Naive thymus-derived CD8-positive, alpha-beta T cell (primary cell): ENCODE results near the gene CEMIP2. TPM values are rescaled to one million over a fixed set of nuclear protein-coding genes. Genes with fewer than 3 reads are reported as not detected.
"Not testable (repeated sequence)": the region's sequence is repeated elsewhere in the genome, so short reads cannot be mapped to it uniquely, and the experiment has no call there.

Source experiments
- ATAC-seq, 2 donors: fragments of 150-1000 bp; cut with Tn5 transposase in 1 of 2; sonication (Bioruptor Pico), chemical (Tn5 transposase) in 1 of 2; 1 replicate in 1 of 2; 2 replicates in 1 of 2; pipeline ENCODE4 v1.10.0; 2021; ENCODE audit warnings: mild to moderate bottlenecking in 2 of 2, moderate library complexity in 2 of 2
- POLR2A ChIA-PET: fragments of 350-600 bp; sonication (Branson Sonifier 250); formaldehyde crosslinking; loops from one replicate; lab custom pipeline; 2021; ENCODE audit warnings: antibody characterized with exemption; lab: Charles Lee
- DNase-seq, 10 donors: peaks; one replicate each; pipeline versions ENCODE4 v3.0.0 to v3.0.0-alpha.2; 2020 to 2022
- H3K27ac Mint-ChIP-seq, 10 donors: one replicate each; pipeline ENCODE4 v1.8.0; 2020 to 2022; ENCODE audit warnings: mild to moderate bottlenecking in 10 of 10, mixed read lengths in 10 of 10, moderate library complexity in 4 of 10, inconsistent platforms in 1 of 10
- H3K27me3 Mint-ChIP-seq, 5 donors: one replicate each; pipeline ENCODE4 v1.8.0; 2021 to 2022; ENCODE audit warnings: mixed read lengths in 5 of 5
- H3K36me3 Mint-ChIP-seq, 3 donors: one replicate each; pipeline ENCODE4 v1.8.0; 2020 to 2022; ENCODE audit warnings: mixed read lengths in 3 of 3, mild to moderate bottlenecking in 2 of 3, inconsistent platforms in 1 of 3
- H3K4me1 Mint-ChIP-seq, 4 donors: one replicate each; pipeline ENCODE4 v1.8.0; 2021 to 2022; ENCODE audit warnings: mixed read lengths in 4 of 4
- H3K4me3 Mint-ChIP-seq, 10 donors: one replicate each; pipeline ENCODE4 v1.8.0; 2020 to 2022; ENCODE audit warnings: mild to moderate bottlenecking in 10 of 10, mixed read lengths in 10 of 10, moderate library complexity in 6 of 10, inconsistent platforms in 1 of 10
- H3K9me3 Mint-ChIP-seq, 9 donors: one replicate each; pipeline ENCODE4 v1.8.0; 2020 to 2022; ENCODE audit warnings: mixed read lengths in 9 of 9, mild to moderate bottlenecking in 3 of 9, inconsistent platforms in 1 of 9, moderate library complexity in 1 of 9
- polyA plus RNA-seq, 3 donors: library from polyadenylated mRNA; unstranded; fragments of 300-500 nt; fragmentation: Illumina TruSeq; gene quantifications; one replicate each; pipeline ENCODE4 v1.2.3, GENCODE V29; 2021
- total RNA-seq, 8 experiments: library from RNA in 2 of 8; stranded (reverse) in 2 of 8; gene quantifications; one replicate each; pipeline ENCODE4 v1.2.3 and lab custom pipeline; 2021 to 2026

CEMIP2 gene
- total and polyA plus RNA-seq, 5 experiments from 2014 or later, result 5.9 to 71.9 (median 12.9) TPM

GRCh38 chr9:71694332-71694731, 74.0 kb downstream of the CEMIP2 start:
- Mint-ChIP-seq H3K36me3 (peaks cover 19 to 87% (median 38%) of the 10 kb centered on the region in 3 donors), H3K4me3 (no peak overlapping the region), H3K9me3 (no peaks in the 10 kb centered on the region), H3K4me1 (peaks cover 4 to 15% (median 11%) of the 10 kb centered on the region in 4 donors), H3K27me3 (no peaks in the 10 kb centered on the region), H3K27ac (no peak overlapping the region)
- POLR2A ChIA-PET, result no interaction called here
- ATAC-seq (no peak), DNase-seq (no peak)

DNA sequence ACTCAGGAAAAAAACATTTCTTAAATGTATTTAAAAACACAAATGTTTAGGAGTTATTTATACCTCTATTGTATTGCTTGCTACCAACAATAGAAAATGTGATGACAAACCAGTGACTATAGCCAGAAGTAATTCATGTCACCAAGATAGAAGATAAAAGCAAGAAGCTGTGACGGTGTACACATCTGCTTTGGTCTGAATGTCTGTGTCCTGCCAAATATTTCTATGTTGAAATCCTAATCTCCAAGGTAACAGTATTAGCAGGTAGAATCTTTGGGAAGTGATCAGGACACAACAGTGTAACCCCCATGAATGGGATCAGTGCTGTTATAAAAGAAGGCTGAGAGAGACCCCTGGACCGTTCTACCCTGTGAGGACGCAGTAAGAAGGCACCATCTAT, 74.7 kb downstream of the CEMIP2 start:
- Mint-ChIP-seq H3K4me3 (no peak overlapping the region), H3K9me3 (no peaks in the 10 kb centered on the region), H3K4me1 (peaks cover 8 to 21% (median 18%) of the 10 kb centered on the region in 4 donors), H3K27me3 (no peaks in the 10 kb centered on the region), H3K36me3 (peaks cover 17 to 87% (median 40%) of the 10 kb centered on the region in 3 donors), H3K27ac (no peak overlapping the region)
- DNase-seq (no peak), ATAC-seq (no peak)
- POLR2A ChIA-PET, result no interaction called here

GRCh38 chr9:71692337-71692736, 76.0 kb downstream of the CEMIP2 start:
- Mint-ChIP-seq H3K4me1 (peaks cover 8 to 29% (median 25%) of the 10 kb centered on the region in 4 donors), H3K27ac (peak overlapping the region in 3 of 10 donors; percentile 53 to 71 (median 56)), H3K36me3 (peaks cover 15 to 82% (median 36%) of the 10 kb centered on the region in 3 donors), H3K27me3 (no peaks in the 10 kb centered on the region), H3K9me3 (no peaks in the 10 kb centered on the region), H3K4me3 (no peak overlapping the region)
- POLR2A ChIA-PET, result interaction anchor here (0.7 kb wide), 4 partner anchors 25 to 338 kb away, joined by 3 to 13 read pairs (median 5); no protein-coding TSS in a partner anchor
- ATAC-seq (no peak), DNase-seq (no peak)

DNA sequence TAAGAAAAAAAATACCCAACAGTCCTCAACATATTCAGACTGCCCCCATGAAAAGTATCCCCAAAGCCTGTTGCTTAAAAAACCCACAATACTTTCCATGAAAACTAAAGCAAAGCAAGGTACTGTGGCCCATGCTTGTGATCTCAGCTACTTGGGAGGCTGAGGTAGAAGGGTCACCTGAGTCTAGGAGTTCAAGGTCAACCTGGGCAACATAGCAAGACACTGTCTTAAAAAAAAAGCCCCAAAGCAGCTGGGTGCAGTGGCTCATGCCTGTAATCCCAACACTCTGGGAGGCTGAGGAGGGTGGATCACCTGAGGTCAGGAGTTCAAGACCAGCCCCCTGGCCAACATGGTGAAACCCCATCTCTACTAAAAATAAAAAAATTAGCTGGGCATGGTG, 76.7 kb downstream of the CEMIP2 start:
- peaks cover 15 to 78% (median 38%) of the 10 kb centered on the region in 3 donors for H3K36me3 Mint-ChIP-seq
- not testable (repeated sequence) for H3K27me3 Mint-ChIP-seq, ATAC-seq, H3K4me3 Mint-ChIP-seq, H3K27ac Mint-ChIP-seq, H3K9me3 Mint-ChIP-seq, DNase-seq
- POLR2A ChIA-PET, result interaction anchor here (0.7 kb wide), 2 partner anchors 26 to 274 kb away, joined by 3 to 6 read pairs; no protein-coding TSS in a partner anchor
- peaks cover 8 to 33% (median 26%) of the 10 kb centered on the region in 4 donors for H3K4me1 Mint-ChIP-seq

- H3K36me3 Mint-ChIP-seq, result peaks cover 15 to 72% (median 40%) of the 10 kb centered on the region in 3 donors
- H3K4me3 Mint-ChIP-seq, result no peak overlapping the region
- no peak overlapping the region for H3K27ac Mint-ChIP-seq
- DNase-seq (no peak), ATAC-seq (no peak)
- no peaks in the 10 kb centered on the region for H3K9me3 Mint-ChIP-seq
- POLR2A ChIA-PET, result no interaction called here
- H3K4me1 Mint-ChIP-seq, result peaks cover 12 to 40% (median 32%) of the 10 kb centered on the region in 4 donors
- no peaks in the 10 kb centered on the region for H3K27me3 Mint-ChIP-seq
These were observed 77.5 kb downstream of the CEMIP2 start for GRCh38 chr9:71690689-71691435.

- Mint-ChIP-seq H3K36me3 (peaks cover 15 to 65% (median 40%) of the 10 kb centered on the region in 3 donors), H3K4me1 (peaks cover 12 to 47% (median 38%) of the 10 kb centered on the region in 4 donors)
These were observed 78.1 kb downstream of the CEMIP2 start for GRCh38 chr9:71690063-71690688.

DNA sequence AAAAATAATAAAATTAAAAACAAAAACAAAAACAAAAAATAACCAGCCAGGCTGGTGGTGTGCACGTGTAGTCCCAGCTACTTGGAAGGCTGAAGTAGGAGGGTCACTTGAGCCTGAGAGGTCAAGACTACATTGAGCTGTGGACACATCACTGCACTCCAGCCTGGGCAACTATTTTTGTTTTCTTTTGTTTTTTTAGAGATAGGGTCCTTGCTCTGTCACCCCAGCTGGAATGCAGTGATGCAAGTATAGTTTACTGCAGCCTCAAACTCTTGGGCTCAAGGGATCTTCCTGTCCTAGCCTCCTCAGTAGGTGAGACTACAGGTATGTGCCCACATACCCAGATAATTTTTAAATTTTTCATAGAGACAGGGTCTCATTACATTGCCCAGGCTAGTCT, 80.6 kb downstream of the CEMIP2 start:
- Mint-ChIP-seq H3K36me3 (peaks cover 15 to 61% (median 34%) of the 10 kb centered on the region in 3 donors), H3K4me1 (peaks cover 15 to 66% (median 50%) of the 10 kb centered on the region in 4 donors), H3K4me3 (no peak overlapping the region), H3K27ac (no peak overlapping the region), H3K27me3 (no peaks in the 10 kb centered on the region), H3K9me3 (no peaks in the 10 kb centered on the region)
- POLR2A ChIA-PET, result no interaction called here
- no peak for ATAC-seq
- DNase-seq, result no peak

More at GRCh38 chr9:71690063-71690688, 78.1 kb downstream of the CEMIP2 start:
- no peak overlapping the region for H3K4me3 Mint-ChIP-seq
- no peaks in the 10 kb centered on the region for H3K9me3 Mint-ChIP-seq
- H3K27ac Mint-ChIP-seq, result peak overlapping the region in 1 of 10 donors; percentile 67
- H3K27me3 Mint-ChIP-seq, result no peaks in the 10 kb centered on the region
- DNase-seq (no peak), ATAC-seq (no peak)
- POLR2A ChIA-PET, result interaction anchor here (0.5 kb wide), 1 partner anchor 203 kb away, joined by 7 read pairs; no protein-coding TSS in a partner anchor

GRCh38 chr9:71685988-71686387, 82.3 kb downstream of the CEMIP2 start:
- Mint-ChIP-seq H3K9me3 (no peaks in the 10 kb centered on the region), H3K27me3 (no peaks in the 10 kb centered on the region), H3K4me1 (peaks cover 16 to 76% (median 49%) of the 10 kb centered on the region in 4 donors), H3K4me3 (peak overlapping the region in 9 of 10 donors; percentile 27 to 73 (median 65)), H3K27ac (peak overlapping the region in 7 of 10 donors; percentile 3 to 68 (median 33)), H3K36me3 (peaks cover 15 to 54% (median 32%) of the 10 kb centered on the region in 3 donors)
- DNase-seq, result no peak
- POLR2A ChIA-PET, result interaction anchor here (0.8 to 1.6 kb wide), 2 partner anchors 8 to 84 kb away, joined by 3 read pairs; no protein-coding TSS in a partner anchor
- no peak for ATAC-seq

DNA sequence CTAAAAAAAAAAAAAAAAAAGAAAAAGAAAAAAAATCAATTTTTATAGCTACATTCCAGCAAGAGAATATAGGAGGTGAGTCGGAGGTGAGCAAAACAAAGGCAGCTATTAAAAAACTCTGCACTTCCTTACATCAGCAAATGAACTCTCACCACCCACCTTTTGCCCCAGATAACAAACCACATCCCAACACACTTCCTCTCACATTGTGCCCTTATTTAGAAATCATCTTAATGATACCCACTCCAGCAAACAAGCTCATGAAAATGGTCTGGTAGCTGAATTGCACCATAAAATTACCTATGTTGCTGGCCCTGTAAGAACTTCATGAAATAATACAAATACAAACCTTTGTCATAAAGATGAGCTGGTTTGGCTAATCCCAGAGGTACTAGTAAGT, 82.9 kb downstream of the CEMIP2 start:
- DNase-seq, result peak in 8 of 10 donors; percentile 12 to 75 (median 47)
- Mint-ChIP-seq H3K27me3 (no peaks in the 10 kb centered on the region), H3K36me3 (peaks cover 12 to 50% (median 28%) of the 10 kb centered on the region in 3 donors), H3K4me3 (peak overlapping the region in 9 of 10 donors; percentile 8 to 76 (median 58)), H3K4me1 (peaks cover 16 to 77% (median 48%) of the 10 kb centered on the region in 4 donors), H3K9me3 (no peaks in the 10 kb centered on the region), H3K27ac (peak overlapping the region in 8 of 10 donors; percentile 3 to 68 (median 36))
- POLR2A ChIA-PET, result interaction anchor here (0.6 to 1.6 kb wide), 6 partner anchors 8 to 97 kb away, joined by 3 to 7 read pairs (median 4); partner anchors contain the start of gene CEMIP2
- ATAC-seq, result peak; percentile 96 to 99

DNA sequence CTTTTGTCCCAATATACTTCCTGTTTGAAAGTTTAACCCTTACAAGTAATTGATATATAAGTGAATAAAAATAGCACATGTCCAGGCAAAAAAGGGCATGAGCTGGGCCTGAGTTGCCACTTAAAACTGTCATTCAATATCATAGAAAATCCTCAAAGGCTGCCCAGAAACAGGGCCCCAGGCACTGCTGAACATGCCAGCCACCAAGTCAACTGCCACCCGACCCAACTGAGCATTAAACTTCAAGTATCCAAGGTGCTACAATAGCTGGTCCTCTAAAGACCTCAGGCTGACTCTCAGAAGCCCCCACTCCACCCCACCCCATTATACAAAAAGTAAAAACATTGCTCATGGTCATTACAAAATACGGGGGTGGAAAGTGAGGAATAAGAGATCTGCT, 83.7 kb downstream of the CEMIP2 start:
- ATAC-seq (no peak), DNase-seq (no peak)
- Mint-ChIP-seq H3K4me1 (peaks cover 16 to 79% (median 43%) of the 10 kb centered on the region in 4 donors), H3K27ac (peak overlapping the region in 2 of 10 donors; percentile 29 to 65), H3K27me3 (no peaks in the 10 kb centered on the region), H3K4me3 (peak overlapping the region in 2 of 10 donors; percentile 30 to 73), H3K36me3 (peaks cover 3 to 41% (median 21%) of the 10 kb centered on the region in 3 donors), H3K9me3 (no peaks in the 10 kb centered on the region)
- POLR2A ChIA-PET, result interaction anchor here (1.0 kb wide), 1 partner anchor 84 kb away, joined by 3 read pairs; the partner anchor contains the start of gene CEMIP2

- Mint-ChIP-seq H3K4me3 (peak overlapping the region in 3 of 10 donors; percentile 14 to 42 (median 19)), H3K36me3 (peaks cover 0 to 33% (median 14%) of the 10 kb centered on the region in 3 donors), H3K27ac (peak overlapping the region in 2 of 10 donors; percentile 8 to 43), H3K9me3 (no peaks in the 10 kb centered on the region), H3K27me3 (no peaks in the 10 kb centered on the region), H3K4me1 (peaks cover 11 to 79% (median 35%) of the 10 kb centered on the region in 4 donors)
- ATAC-seq, result no peak
- POLR2A ChIA-PET, result interaction anchor here (1.1 kb wide), 1 partner anchor 36 kb away, joined by 3 read pairs; no protein-coding TSS in a partner anchor
- DNase-seq, result no peak
These were observed 84.6 kb downstream of the CEMIP2 start for GRCh38 chr9:71683598-71684235.
